Measurements from ENCODE around the gene MPZL1. TPM values are rescaled to one million over a fixed set of nuclear protein-coding genes. Genes with fewer than 3 reads are reported as not detected.

MPZL1 gene
- total and polyA plus RNA-seq, 12 donors = 12.1 to 101 (median 62.8) TPM

DNA sequence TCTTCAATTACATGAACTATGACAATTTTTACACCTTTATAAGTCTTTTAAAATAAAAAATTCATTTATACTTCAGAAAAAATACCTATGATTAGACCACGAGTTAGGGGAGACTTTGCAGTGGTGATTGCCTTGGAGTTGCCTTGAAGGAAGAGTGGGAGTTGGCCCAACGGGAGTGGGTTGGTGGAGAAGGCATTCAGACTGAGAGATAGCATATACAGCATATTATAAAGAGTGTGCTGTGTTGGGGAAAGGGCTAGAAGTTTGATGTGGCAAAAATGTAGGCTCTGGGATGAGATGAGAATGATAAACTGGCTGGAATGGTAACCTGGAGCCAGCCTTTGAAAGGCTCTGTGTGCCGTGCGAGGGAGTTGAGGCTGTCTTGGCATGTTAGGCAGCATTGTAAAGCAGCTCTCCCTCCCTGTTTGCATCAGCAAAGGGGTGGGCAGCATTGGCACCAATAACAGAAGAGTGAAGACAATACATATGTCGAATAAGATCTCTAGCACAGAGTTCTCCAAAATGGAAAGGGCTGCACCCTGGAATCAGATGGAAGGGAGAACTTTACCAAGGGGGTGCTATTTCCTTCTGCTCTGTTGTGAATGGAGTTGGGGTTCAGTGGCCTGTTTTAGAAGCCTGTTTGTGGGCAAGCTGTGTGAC is 24.4 kb downstream of the MPZL1 start:
- no peaks in the 10 kb centered on the region for H3K9me3 ChIP-seq (replicated peaks in 1 of 3)
- no peaks in the 10 kb centered on the region for H3K36me3 ChIP-seq (replicated peaks in 1 of 2)
- DNase-seq = no peak
- H3K4me3 ChIP-seq = no peak overlapping the region
- 80 to 95% (median 87%) methylated on average over 5 of the region's 5 CpGs for WGBS, 4 donors
- H3K27ac ChIP-seq = no peak overlapping the region
- intact Hi-C loops (cut with DNase I) = no loop called here
- H3K27me3 ChIP-seq = no peaks in the 10 kb centered on the region
- TF ChIP-seq, protein P1, sequence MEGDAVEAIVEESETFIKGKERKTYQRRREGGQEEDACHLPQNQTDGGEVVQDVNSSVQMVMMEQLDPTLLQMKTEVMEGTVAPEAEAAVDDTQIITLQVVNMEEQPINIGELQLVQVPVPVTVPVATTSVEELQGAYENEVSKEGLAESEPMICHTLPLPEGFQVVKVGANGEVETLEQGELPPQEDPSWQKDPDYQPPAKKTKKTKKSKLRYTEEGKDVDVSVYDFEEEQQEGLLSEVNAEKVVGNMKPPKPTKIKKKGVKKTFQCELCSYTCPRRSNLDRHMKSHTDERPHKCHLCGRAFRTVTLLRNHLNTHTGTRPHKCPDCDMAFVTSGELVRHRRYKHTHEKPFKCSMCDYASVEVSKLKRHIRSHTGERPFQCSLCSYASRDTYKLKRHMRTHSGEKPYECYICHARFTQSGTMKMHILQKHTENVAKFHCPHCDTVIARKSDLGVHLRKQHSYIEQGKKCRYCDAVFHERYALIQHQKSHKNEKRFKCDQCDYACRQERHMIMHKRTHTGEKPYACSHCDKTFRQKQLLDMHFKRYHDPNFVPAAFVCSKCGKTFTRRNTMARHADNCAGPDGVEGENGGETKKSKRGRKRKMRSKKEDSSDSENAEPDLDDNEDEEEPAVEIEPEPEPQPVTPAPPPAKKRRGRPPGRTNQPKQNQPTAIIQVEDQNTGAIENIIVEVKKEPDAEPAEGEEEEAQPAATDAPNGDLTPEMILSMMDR (IDR thresholded peaks at IDR 0.05) = no peak
- no peak for TF ChIP-seq POLR2A (IDR thresholded peaks at IDR 0.05)
- H3K4me1 ChIP-seq (replicated peaks in 1 of 2) = peaks cover 6 to 10% of the 10 kb centered on the region in 2 donors

GRCh38 chr1:167746988-167747655 is 25.3 kb downstream of the MPZL1 start:
- no peaks in the 10 kb centered on the region for H3K9me3 ChIP-seq (replicated peaks in 1 of 3)
- H3K27ac ChIP-seq = no peak overlapping the region
- no peak for DNase-seq
- H3K36me3 ChIP-seq (replicated peaks in 1 of 2) = no peaks in the 10 kb centered on the region
- WGBS, 4 donors = 83 to 88% (median 87%) methylated on average over 7 of the region's 7 CpGs
- no peaks in the 10 kb centered on the region for H3K27me3 ChIP-seq
- peaks cover 7 to 19% of the 10 kb centered on the region in 2 donors for H3K4me1 ChIP-seq (replicated peaks in 1 of 2)
- intact Hi-C loops (cut with DNase I) = no loop called here
- TF ChIP-seq POLR2A (IDR thresholded peaks at IDR 0.05) = no peak
- TF ChIP-seq, protein P1 (IDR thresholded peaks at IDR 0.05) = no peak
- H3K4me3 ChIP-seq = no peak overlapping the region

DNA sequence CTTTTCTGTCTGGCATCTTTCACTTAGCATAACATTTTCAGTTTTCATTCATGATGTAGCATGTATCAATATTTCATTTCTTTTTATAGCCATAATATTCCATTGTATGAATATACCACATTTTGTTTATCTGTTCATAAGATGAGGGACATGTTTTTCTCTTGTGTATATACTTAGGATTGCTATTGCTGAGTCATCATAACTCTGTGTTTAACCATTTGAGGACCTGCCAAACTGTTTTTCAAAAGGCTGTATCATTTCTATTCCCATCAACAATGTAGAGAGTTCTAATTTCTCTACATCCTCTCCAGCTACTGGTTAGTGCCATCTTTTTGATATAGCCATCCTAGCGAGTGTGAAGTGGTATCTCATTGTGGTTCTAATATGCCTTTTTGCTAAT is 26.2 kb downstream of the MPZL1 start:
- Histone ChIP-seq H3K27ac (no peak overlapping the region), H3K27me3 (no peaks in the 10 kb centered on the region), H3K36me3 (replicated peaks in 1 of 2) (no peaks in the 10 kb centered on the region), H3K4me3 (no peak overlapping the region), H3K9me3 (replicated peaks in 1 of 3) (no peaks in the 10 kb centered on the region), H3K4me1 (replicated peaks in 1 of 2) (peaks cover 13 to 27% of the 10 kb centered on the region in 2 donors)
- TF ChIP-seq, protein P1 (IDR thresholded peaks at IDR 0.05) = no peak
- TF ChIP-seq POLR2A (IDR thresholded peaks at IDR 0.05) = no peak
- DNase-seq = no peak
- 92 to 100% (median 95%) methylated on average over 1 of the region's 1 CpG for WGBS, 4 donors
- intact Hi-C loops (cut with DNase I) = no loop called here

GRCh38 chr1:167748906-167749305 is 27.1 kb downstream of the MPZL1 start:
- peaks cover 13 to 27% of the 10 kb centered on the region in 2 donors for H3K4me1 ChIP-seq (replicated peaks in 1 of 2)
- no peak overlapping the region for H3K4me3 ChIP-seq

More at GRCh38 chr1:167748906-167749305, 27.1 kb downstream of the MPZL1 start:
- Histone ChIP-seq H3K27ac (no peak overlapping the region), H3K27me3 (no peaks in the 10 kb centered on the region), H3K36me3 (replicated peaks in 1 of 2) (no peaks in the 10 kb centered on the region), H3K9me3 (replicated peaks in 1 of 3) (no peaks in the 10 kb centered on the region)
- TF ChIP-seq POLR2A (IDR thresholded peaks at IDR 0.05) = no peak
- TF ChIP-seq, protein P1 (IDR thresholded peaks at IDR 0.05) = no peak
- DNase-seq = no peak
- intact Hi-C loops (cut with DNase I) = no loop called here
